GM18858 (cell line): ENCODE data around the gene TOR3A.
"Not testable (repeated sequence)": the region's sequence is repeated elsewhere in the genome, so short reads cannot be mapped to it uniquely, and the experiment has no call there.

ENCODE experiments used
- ATAC-seq: cut with Tn5 transposase; IDR thresholded peaks from one replicate; pipeline ENCODE4 v1.9.1; 2021; ENCODE audit not compliant: unreplicated experiment

The TOR3A gene, protein sequence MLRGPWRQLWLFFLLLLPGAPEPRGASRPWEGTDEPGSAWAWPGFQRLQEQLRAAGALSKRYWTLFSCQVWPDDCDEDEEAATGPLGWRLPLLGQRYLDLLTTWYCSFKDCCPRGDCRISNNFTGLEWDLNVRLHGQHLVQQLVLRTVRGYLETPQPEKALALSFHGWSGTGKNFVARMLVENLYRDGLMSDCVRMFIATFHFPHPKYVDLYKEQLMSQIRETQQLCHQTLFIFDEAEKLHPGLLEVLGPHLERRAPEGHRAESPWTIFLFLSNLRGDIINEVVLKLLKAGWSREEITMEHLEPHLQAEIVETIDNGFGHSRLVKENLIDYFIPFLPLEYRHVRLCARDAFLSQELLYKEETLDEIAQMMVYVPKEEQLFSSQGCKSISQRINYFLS

DNA sequence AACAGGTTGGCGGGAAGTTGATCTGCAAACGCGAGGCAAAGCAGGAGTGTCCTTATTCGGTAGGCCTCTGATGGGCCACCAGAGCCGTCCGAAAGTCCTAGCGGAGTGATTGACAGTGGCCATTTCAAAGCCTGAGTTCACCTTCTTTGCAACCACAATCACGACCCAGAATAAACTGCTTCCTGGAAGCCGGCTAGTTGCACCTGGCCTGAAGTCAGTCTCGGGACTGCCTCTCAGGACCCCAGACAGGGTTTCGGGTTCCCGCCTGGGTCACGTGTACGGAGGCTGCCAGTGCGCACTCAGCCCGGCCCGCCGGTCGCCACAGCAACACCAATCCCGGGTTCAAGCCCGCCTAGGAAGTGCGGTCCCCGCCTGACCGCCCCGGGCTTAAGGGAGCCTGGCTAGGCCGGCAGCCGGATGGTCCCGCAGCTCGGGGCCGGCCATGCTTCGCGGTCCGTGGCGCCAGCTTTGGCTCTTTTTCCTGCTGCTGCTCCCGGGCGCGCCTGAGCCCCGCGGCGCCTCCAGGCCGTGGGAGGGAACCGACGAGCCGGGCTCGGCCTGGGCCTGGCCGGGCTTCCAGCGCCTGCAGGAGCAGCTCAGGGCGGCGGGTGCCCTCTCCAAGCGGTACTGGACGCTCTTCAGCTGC lies at the start of gene TOR3A:
Gene TOR3A (plus strand): TSS at position 384 of the 646 bp plus-strand sequence. CDS start 59 bp downstream, at position 443.
- peak; percentile 89 for ATAC-seq

GRCh38 chr1:179034720-179035119 lies 47.1 kb upstream of the TOR3A start:
- ATAC-seq = peak; percentile 80

- ATAC-seq = peak; percentile 27
Observed at GRCh38 chr1:179036844-179037465, 44.9 kb upstream of the TOR3A start.

DNA sequence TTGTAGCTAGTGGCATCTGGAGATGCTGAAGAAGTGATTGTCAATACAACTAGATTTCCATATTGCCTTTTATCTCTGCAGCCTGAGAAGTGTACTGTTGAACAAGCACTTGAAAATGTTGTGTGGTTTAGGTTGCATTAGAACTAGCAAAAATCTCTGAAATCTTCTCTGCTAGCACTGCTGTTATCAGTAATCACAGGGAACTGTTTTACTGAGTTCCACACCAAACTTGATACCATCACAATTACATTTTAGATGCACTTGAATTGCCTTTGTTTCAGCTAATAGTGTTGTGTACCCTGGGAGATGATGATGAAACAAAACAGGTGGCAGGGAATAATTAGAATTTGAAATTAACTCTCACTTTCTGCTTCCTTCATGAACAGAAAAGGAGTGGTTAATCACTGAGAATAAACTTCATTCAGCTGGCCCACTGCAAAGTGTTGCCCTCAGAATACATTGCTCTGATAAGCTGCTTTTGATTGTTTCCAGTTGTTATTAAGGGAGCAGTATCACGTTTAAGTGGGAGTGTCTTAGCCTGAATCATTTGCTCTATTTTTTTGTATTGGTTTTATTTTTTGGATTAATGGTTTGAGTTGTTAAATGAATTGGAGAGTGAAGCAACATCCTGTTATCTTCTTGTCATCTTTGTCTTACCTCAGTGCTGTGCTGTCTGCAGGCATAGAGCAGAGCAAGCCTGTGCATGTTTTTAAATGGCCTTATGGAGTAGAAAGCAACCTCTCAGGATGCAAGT lies 43.2 kb upstream of the TOR3A start:
- ATAC-seq = no peak

GRCh38 chr1:179039502-179040174 lies 42.2 kb upstream of the TOR3A start:
- not testable (repeated sequence) for ATAC-seq

- not testable (repeated sequence) for ATAC-seq
Observed at GRCh38 chr1:179040175-179040551, 41.7 kb upstream of the TOR3A start.

DNA sequence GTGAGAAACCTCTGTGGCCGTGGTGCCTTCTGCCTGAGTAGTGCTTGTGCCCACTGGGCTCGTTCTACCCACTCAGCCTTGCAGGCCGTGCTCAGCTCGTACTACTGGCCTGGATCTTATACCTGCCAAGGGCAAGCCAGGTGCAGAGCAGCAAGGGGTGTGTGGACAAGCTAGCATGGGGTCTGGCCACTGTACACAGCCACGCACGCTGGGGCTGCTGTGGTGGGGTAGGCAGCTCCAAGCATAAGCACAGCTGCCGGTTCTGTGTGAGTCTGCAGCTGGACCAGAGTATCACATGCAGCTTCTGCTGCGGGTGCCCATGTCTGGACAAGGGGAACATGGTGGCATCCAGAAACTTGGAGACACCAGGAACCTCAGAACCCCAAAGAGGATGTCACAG lies 39.8 kb upstream of the TOR3A start:
- ATAC-seq = no peak

- ATAC-seq = no peak
Observed at GRCh38 chr1:179042700-179043099, 39.2 kb upstream of the TOR3A start.

- no peak for ATAC-seq
Observed at GRCh38 chr1:179043266-179043665, 38.6 kb upstream of the TOR3A start.

DNA sequence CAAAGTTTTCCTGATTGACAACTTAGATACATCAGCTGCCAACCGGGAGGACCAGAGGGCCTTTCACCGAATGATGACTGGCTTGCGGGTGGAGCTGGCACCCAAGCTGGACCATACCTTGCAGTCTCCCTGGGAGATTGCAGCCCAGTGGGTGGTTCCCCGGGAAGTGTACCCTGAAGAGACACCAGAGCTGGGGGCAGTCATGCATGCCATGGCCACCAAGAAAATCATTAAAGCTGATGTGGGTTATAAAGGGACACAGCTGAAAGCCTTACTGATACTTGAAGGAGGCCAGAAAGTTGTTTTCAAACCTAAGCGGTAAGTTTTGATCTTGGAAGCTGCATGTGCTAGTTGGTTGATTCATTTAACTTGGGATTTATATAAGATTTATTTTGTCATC lies 38.0 kb upstream of the TOR3A start:
- ATAC-seq = no peak

DNA sequence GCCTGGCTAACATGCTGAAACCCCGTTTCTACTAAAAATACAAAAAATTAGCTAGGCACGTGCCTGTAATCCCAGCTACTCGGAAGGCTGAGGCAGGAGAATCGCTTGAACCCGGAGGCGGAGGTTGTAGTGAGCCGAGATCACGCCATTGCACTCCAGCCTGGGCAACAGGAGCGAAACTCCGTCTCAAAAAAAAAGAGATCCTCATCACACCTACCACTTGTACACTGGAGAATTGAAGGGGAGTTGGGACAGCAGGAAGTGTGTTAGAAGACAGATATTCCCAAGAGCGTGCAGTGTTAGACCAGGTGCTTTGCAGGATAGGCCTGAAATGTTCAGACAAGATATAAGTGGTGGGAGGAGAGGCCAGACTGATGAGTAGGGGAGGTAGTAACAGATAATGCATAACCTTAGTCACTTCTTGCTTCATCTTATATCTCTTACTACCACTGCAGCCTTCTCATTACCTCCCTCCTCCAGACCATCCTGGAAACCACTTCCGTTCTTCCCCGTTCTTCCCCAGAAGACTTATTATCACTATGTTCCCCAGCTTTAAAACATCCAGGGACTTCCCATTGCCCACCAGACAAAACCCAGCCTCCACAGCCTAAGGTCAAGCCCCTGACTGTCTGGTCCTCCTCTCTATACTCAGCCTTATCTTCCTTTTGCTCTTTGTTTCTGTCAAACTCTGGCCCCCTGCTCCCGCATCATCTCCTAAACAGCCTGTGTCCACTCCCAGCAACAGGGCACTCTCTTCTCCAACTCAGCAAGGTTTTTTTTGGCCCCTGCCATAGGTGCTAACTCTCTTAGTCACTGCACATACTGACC lies 34.8 kb upstream of the TOR3A start:
- ATAC-seq = no peak

DNA sequence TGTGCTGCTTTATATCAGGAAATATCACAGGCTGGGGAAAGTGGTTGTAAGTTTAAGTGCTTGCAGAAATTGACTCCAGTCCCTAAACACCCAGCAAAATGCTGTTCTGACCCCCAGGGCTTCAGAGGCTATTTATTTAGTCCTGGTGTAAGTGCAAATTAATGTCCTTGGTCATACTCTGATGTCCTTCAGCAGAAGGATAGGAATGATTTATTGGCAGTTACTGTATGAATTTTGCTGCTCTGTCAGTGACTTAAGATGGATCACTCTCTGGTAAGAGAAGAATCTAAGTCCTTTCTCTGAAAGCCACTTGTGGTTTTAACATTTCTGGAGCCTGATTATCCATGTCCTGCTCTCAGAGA lies 34.3 kb upstream of the TOR3A start:
- no peak for ATAC-seq

DNA sequence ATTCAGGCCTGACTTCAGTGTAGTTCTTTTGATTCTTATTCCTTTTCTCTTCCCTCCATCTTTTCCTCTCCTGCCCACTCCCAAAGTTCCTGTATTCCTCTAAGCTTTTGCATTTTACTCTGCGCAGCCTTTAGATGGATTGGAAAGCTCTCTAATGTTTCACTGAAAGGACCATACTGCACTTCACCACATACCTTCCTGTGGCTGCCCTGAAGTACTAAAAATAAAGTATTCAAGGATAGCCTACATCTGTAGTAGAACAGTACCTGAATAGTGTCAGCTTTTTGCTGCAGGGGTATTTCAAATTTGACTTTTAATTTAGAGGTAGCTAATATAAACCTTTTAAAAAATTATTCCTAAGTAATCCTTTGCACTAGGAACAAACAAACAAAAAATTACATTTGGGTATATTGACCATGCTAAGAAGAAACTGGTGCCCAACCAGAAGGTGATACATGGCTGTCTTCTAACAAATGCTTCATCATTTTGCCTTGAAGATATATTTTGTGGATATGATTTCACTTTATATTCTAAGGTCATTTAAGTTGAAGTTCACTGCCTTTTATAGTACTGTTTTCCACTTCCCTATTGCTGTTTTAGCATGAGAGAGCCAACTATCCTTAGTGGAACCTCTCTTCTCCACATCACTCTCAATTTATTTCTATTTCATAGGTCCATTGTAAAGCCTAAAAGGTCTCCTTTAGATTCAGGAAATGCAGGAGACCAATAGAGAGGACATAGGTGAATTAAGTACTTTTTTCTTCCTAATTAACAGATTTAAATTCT lies 33.3 kb upstream of the TOR3A start:
- ATAC-seq = no peak

DNA sequence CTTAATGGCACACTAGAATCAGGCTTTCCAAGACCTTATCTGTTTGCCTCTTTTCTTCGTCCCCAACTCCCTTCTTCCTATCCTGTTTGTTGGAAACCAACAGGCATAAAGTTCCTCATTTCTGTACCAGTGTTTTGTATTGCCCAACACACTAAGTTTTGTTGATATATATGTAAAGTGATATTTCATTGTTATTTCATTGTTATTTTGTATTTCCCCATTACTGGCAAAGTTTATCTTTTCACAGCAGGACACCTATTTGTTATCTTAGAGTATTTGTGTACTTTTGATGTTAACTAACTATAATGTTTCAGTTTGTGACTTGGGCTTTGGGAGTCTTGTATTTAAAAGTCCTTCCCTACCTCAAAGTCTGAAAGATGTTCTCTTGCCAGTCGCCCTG lies 29.1 kb upstream of the TOR3A start:
- ATAC-seq = no peak

GRCh38 chr1:179053486-179053885 lies 28.4 kb upstream of the TOR3A start:
- no peak for ATAC-seq

GRCh38 chr1:179055937-179056336 lies 25.9 kb upstream of the TOR3A start:
- ATAC-seq = no peak

DNA sequence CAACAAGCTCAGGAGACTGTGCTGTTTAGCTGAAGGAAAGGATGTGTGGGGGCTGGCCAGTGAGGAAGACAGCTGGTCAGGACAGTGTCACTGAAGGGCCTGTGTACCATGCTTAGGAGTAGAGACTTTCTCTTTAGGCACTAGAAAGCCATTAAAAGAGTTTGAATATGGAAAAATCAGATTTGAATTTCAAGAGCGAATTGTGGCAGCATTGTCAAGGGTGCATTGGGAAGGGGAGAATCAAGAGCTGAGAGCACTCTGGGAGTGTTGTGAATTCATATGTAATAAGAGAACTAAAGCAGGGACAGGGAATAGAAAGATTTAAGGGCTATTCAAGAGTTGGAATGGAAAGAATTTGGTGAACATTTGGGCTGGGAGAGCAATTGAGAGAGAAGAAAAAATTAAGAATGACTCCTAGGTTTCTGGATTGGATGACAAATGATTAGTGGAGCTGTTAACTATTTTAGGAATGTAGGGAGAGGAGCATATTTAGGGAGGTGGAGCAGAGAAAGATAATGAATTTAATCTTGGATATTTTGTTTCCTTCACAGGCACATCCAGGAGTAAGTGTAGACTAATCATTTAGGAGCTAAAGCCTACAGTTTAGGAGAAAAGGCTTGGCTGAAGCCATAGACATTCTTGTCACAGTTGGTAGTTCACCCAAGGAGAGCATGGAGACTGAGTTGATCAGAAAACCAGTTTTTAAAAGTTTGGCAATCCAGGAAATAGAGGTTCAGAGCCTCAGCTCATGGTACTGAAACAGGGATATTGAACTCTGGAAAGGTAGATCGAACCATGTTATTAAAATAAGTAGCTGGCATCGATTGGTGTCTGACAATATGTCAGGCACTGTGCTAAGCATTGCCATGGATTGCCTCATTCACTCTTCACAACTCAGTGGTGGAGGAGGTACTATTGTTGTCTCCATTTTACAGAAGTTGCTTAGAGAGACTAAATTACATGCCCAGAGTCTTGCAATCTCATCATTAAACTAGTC lies 23.1 kb upstream of the TOR3A start:
- no peak for ATAC-seq
